ENCODE data around the gene MSANTD4. TPM values are rescaled to one million over a fixed set of nuclear protein-coding genes. Genes with fewer than 3 reads are reported as not detected.

Gene MSANTD4
- total RNA-seq, 2 donors from 2014 or later, result 13.7 to 14.6 TPM

DNA sequence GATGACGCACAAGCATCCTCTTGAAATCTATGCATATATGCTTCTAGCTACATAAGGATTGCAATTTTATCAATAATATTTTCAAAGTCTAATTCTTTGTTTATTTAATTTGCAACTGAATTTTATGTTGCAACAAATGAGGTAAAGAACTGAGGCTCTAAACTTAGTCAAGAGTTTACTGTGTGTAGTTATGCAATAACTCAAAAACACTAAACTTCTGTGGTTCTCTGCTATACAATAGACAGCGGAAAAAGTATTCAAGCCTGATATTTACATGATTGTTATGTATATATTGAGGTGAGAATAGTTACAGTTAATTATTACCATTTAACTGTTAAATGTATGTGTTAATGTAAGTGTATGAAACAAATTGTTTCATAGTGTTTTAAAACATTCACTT, 32.9 kb downstream of the MSANTD4 start:
- Mint-ChIP-seq H3K27me3 (no peaks in the 10 kb centered on the region), H3K9me3 (peaks cover 13% of the 10 kb centered on the region), H3K27ac (no peak overlapping the region), H3K4me1 (ENCODE audit: low read depth in 2 of 2) (no peaks in the 10 kb centered on the region), H3K36me3 (peaks cover 12% of the 10 kb centered on the region), H3K4me3 (no peak overlapping the region)
- DNase-seq (ENCODE audit: low spot score) (no peak), ATAC-seq (no peak)

DNA sequence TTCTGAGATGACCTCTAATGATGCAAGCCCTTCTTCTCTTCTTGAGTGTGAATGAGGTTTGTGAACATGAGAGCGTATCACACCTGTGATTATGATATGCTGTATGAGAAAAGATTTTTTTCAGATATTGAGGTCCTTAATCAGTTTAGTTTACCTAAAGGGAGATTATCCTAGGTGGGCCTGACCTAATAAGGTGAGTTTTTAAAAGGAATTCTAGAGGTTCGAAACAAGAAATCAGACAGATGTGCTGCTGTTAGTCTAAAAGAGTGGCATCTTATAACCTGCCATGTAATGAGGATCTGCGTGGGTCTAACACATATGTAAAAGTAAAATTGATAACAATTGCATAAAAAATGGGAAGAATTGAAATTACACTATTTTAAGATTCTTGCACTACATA, 33.8 kb downstream of the MSANTD4 start:
- peaks cover 5% of the 10 kb centered on the region for H3K36me3 Mint-ChIP-seq
- peaks cover 10% of the 10 kb centered on the region for H3K9me3 Mint-ChIP-seq
- ATAC-seq (no peak), DNase-seq (ENCODE audit: low spot score) (no peak)
- no peaks in the 10 kb centered on the region for H3K4me1 Mint-ChIP-seq (ENCODE audit: low read depth in 2 of 2)
- H3K4me3 Mint-ChIP-seq, result no peak overlapping the region
- no peaks in the 10 kb centered on the region for H3K27me3 Mint-ChIP-seq
- no peak overlapping the region for H3K27ac Mint-ChIP-seq

DNA sequence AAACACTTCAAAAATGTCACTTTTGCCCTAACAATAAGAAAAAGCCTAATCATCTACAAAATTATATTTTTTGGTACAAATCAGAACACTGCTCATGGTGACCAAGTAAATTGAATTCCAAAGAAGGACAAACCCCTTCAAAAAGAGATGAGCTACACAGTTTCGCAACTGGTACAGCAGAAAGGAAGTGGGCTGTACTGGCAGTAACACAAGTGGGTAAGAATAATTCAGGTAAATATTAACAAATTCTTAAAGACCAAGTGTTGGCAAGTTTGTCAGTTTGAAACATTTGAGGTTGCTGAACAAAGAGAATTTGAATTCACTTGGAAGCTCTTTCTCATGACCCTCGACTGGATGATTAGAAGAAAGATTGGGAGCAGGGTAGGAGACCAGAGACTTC, 35.5 kb downstream of the MSANTD4 start:
- DNase-seq (ENCODE audit: low spot score) (no peak), ATAC-seq (no peak)
- Mint-ChIP-seq H3K4me3 (no peak overlapping the region), H3K36me3 (no peaks in the 10 kb centered on the region), H3K27ac (no peak overlapping the region), H3K4me1 (ENCODE audit: low read depth in 2 of 2) (no peaks in the 10 kb centered on the region), H3K27me3 (no peaks in the 10 kb centered on the region), H3K9me3 (peaks cover 2% of the 10 kb centered on the region)

DNA sequence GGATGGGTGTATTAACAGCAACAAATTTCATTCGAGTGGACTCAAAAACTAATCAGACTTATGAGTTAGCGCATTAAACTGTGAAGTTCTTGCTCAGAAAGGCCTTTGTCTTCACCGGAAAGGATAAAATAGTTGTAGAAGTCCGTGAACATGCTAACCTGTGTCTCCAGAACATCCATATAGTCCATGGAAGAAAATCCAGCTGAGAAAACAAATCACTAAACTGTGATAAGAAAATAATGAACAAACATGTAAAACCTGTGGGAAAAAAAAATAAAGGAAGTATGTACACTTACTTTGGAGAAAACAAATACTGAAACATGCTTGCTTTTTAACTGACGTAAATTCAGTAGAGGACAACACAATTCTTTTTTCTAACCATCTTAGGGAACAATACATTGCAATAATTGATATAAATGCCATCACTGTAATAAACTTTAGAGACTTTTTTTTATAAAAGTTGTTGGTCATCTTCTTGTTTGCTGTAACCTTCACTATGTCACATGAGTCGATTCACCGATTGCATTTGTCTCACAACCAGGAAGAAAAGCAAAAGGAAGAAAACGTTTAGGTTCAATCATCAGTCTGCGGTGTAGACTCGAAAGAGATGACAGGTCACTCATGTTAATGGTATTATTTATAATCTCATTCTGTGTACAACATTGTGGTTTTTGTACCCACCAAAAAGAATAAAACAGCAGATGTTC, 41.9 kb downstream of the MSANTD4 start:
- Mint-ChIP-seq H3K9me3 (no peaks in the 10 kb centered on the region), H3K27ac (no peak overlapping the region), H3K27me3 (no peaks in the 10 kb centered on the region), H3K36me3 (no peaks in the 10 kb centered on the region), H3K4me3 (no peak overlapping the region), H3K4me1 (ENCODE audit: low read depth in 2 of 2) (no peaks in the 10 kb centered on the region)
- DNase-seq (ENCODE audit: low spot score) (no peak), ATAC-seq (no peak)

DNA sequence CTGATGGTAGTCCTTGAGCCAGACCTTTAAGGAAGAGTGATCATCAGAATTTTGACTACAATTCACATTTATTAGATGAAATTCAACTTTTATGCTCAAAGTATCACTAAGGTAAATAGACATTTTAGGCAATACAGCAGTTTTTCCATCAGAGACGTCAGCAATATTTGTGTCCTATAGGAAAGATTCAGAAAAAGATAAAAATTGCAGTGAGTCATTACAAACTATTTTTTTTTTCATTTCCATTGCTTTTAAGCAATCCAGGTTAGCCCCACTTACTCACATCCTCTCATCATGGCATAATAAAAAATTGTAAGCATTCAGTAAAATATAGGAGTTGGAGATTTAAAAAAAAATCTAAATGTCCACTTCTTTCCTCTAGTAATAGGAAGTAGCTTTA, 46.9 kb downstream of the MSANTD4 start:
- no peak overlapping the region for H3K27ac Mint-ChIP-seq
- no peak for ATAC-seq

DNA sequence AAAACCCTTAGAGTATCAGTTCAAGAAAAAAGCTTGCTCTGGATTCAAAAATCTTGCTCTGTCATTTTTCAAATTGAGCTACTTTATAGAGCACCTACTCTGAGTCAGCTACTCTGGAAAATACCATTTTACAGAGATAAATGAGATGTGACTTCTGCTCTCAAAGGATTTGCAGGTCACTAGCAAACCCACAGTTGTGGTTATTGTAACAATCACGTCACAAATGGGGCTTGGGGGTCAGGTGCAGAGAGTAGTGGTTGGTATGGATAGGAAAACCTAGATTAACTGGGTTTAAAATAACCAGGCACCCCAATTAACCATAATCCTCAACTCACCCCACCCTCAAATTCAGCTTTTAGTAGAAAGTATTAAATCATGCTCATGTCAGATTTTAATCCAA, 52.3 kb downstream of the MSANTD4 start:
- no peak overlapping the region for H3K4me3 Mint-ChIP-seq
- H3K27ac Mint-ChIP-seq, result no peak overlapping the region
- no peak for ATAC-seq
- no peak for DNase-seq (ENCODE audit: low spot score)
- H3K36me3 Mint-ChIP-seq, result no peaks in the 10 kb centered on the region
- H3K27me3 Mint-ChIP-seq, result no peaks in the 10 kb centered on the region
- no peaks in the 10 kb centered on the region for H3K4me1 Mint-ChIP-seq (ENCODE audit: low read depth in 2 of 2)
- no peaks in the 10 kb centered on the region for H3K9me3 Mint-ChIP-seq

More for the DNA sequence above, 46.9 kb downstream of the MSANTD4 start:
- Mint-ChIP-seq H3K4me1 (ENCODE audit: low read depth in 2 of 2) (no peaks in the 10 kb centered on the region), H3K9me3 (no peaks in the 10 kb centered on the region), H3K4me3 (no peak overlapping the region), H3K36me3 (no peaks in the 10 kb centered on the region), H3K27me3 (no peaks in the 10 kb centered on the region)
- no peak for DNase-seq (ENCODE audit: low spot score)

DNA sequence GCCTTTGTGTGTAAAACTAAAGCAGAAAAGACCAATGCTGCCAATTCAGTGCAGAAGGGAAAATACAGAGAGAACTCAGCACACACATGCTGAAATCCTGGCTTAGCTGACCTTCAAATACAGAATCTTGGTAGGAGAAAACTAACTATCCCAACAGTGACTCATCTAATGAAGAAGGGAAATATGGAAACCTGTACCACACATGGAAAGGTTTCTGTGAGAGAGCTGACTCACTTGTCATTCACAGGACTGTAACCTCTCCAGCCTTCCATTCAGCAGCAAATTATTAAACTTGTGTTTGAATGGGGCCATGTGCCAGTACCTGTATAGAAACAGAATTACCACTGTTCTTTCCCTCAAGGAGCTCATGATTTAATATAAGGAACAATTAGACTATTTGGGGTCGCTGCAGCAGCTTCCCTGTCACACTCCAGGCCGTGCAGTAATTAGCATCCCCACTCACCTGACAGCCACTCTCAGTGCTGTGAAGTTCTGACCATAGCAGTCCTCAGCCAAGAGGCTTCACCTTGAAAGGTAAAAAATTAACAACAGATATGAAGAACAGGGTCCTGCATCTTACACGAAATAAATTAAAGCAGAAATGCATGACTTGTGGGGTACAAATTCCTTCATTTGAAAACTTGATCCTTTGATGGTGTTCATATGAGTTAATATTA, 53.9 kb downstream of the MSANTD4 start:
- Mint-ChIP-seq H3K27me3 (no peaks in the 10 kb centered on the region), H3K36me3 (no peaks in the 10 kb centered on the region), H3K27ac (no peak overlapping the region), H3K4me1 (ENCODE audit: low read depth in 2 of 2) (no peaks in the 10 kb centered on the region), H3K4me3 (no peak overlapping the region), H3K9me3 (no peaks in the 10 kb centered on the region)
- ATAC-seq (no peak), DNase-seq (ENCODE audit: low spot score) (no peak)

DNA sequence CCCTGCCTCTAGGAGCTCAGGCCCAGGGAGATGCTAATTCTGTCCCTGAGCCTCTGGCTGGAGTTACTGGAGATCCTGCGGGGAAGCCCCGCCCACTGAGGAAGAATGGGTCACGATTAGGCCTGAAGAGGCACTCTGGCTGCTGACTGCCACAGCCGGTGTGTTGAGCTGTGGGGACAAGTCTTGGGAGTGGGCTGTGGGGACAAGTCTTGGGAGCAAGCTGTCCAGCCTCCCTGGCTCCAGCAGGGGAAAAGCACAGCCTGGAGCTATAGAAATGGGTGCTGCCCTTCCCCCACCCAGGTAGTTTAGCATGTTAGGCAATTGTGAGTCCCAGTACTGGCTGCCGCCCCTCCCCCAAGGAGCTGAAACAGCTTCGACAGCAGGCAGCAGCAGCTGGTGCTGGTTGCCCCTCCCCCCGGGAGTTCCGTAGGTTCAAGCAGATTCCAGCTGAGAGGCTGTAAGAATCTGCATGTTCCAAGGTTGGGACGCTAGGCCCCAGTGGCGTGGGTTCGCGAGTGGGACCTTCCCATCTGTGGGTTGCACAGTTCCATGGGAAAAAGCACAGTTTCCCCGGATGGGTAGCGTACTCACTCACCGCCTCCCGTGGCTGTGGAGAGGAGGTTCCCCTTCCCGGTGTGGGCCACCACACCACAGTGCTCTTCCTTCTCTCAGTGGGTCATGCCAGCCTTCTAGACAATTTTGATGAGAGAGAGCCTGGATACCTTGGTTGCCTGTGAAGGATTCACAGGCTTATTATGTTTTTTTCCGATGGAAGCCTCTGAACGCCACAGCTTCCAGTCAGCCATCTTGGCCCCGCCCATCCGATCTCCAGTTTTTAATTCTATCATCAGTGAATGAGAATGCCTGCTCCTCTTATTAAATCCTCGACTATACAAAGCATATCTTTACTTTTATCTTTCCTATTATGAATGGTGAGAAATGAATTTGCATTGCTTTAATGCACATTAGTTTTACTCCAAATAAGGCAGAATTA, 61.5 kb downstream of the MSANTD4 start:
- no peak for DNase-seq (ENCODE audit: low spot score)
- H3K27ac Mint-ChIP-seq, result no peak overlapping the region
- no peak overlapping the region for H3K4me3 Mint-ChIP-seq
- no peaks in the 10 kb centered on the region for H3K4me1 Mint-ChIP-seq (ENCODE audit: low read depth in 2 of 2)
- no peaks in the 10 kb centered on the region for H3K36me3 Mint-ChIP-seq
- no peak for ATAC-seq
- peaks cover 0 to 5% of the 10 kb centered on the region in 2 donors for H3K27me3 Mint-ChIP-seq
- peaks cover 18% of the 10 kb centered on the region for H3K9me3 Mint-ChIP-seq

Other genes with a start within 250 kb of the MSANTD4 start
- 1 to 10 TPM; 2.5 to 6.7 TPM for gene KBTBD3, start 55.1 kb upstream of the MSANTD4 start, total RNA-seq
- 10 to 100 TPM; 36.8 to 37.5 TPM for gene AASDHPPT, start 55.4 kb upstream of the MSANTD4 start, total RNA-seq

All from natural killer cell treated with Interleukin-12 subunit alpha and Interleukin-12 subunit beta and Interleukin-15 and Interleukin-18, amount 100 ng/mL, for 72 hours (primary cell).